HepG2 (cell line): Measurements from ENCODE around the gene YPEL3. TPM values are rescaled to one million over a fixed set of nuclear protein-coding genes. Genes with fewer than 3 reads are reported as not detected.
A peak's percentile ranks its signal among the peaks of the same experiment; 100 is the strongest.

Source experiments
- EZH2 ChIP-seq: conservative IDR thresholded peaks from 2 replicates; pipeline ENCODE4 v1.6.1; 2012; ENCODE audit warnings: mild to moderate bottlenecking, low read depth, low read length, moderate library complexity
- KDM4B ChIP-seq: sonication (generic); formaldehyde crosslinking; IDR thresholded peaks from 2 replicates; pipeline ENCODE4 v1.4.0; 2020; ENCODE audit warnings: missing genetic modification reagents
- MED13 ChIP-seq: sonication (generic); formaldehyde crosslinking; IDR thresholded peaks from 2 replicates; pipeline ENCODE4 v1.5.0; 2020; ENCODE audit warnings: missing genetic modification reagents
- NCOA2 ChIP-seq: sonication (generic); formaldehyde crosslinking; IDR thresholded peaks from 2 replicates; pipeline ENCODE4 v1.8.0; 2022; ENCODE audit warnings: inconsistent platforms
- SOX13 ChIP-seq, 3 experiments: fragments of 450-650 bp in 1 of 3; sonication (generic) in 1 of 3; formaldehyde crosslinking in 1 of 3; IDR thresholded peaks in 2 of 3; conservative IDR thresholded peaks in 1 of 3; 2 replicates each; pipeline versions ENCODE4 v1.5.0 to v1.6.1; 2016 to 2020; ENCODE audit warnings: antibody characterized with exemption in 1 of 3, mild to moderate bottlenecking in 1 of 3, missing compliant biosample characterization in 1 of 3, missing genetic modification reagents in 1 of 3, moderate library complexity in 1 of 3
- TBX3 ChIP-seq: fragments of 450-650 bp; IDR thresholded peaks from 2 replicates; pipeline ENCODE4 v1.6.1; 2017; ENCODE audit warnings: antibody characterized with exemption, mild to moderate bottlenecking, inconsistent platforms, borderline replicate concordance
- ZNF251 ChIP-seq: sonication (generic); formaldehyde crosslinking; IDR thresholded peaks from 2 replicates; pipeline ENCODE4 v1.9.0; 2021; ENCODE audit warnings: mild to moderate bottlenecking, missing genetic modification reagents
- ZNF33A ChIP-seq: sonication (generic); formaldehyde crosslinking; IDR thresholded peaks from 2 replicates; pipeline ENCODE4 v1.5.1; 2020; ENCODE audit warnings: missing genetic modification reagents, mild to moderate bottlenecking, moderate library complexity, borderline replicate concordance
- ZNF674 ChIP-seq: sonication (generic); formaldehyde crosslinking; IDR thresholded peaks from 2 replicates; pipeline ENCODE4 v1.5.0; 2020; ENCODE audit warnings: low read depth, mild to moderate bottlenecking, missing genetic modification reagents
- ZNF891 ChIP-seq: sonication (generic); formaldehyde crosslinking; IDR thresholded peaks from 2 replicates; pipeline ENCODE4 v1.5.0; 2020; ENCODE audit warnings: mild to moderate bottlenecking, missing genetic modification reagents
- polyA plus RNA-seq, 8 experiments: library from polyadenylated mRNA; depleted of rRNA in 3 of 8; stranded (reverse) in 7 of 8; unstranded in 1 of 8; fragments of >200 nt; fragmentation: Illumina TruSeq in 4 of 8; extraction: Trizol in 4 of 8; gene quantifications; 2 replicates each; pipeline versions ENCODE4 v1.2.1 to v1.2.3, GENCODE V29; 2011 to 2016; ENCODE audit warnings: low read depth in 4 of 8, missing spikeins in 1 of 8, mixed read lengths in 1 of 8; ENCODE audit not compliant: insufficient read depth in 1 of 8
- total RNA-seq, 5 experiments: library from RNA; depleted of rRNA; stranded (reverse); fragments of >200 nt; fragmentation: Illumina TruSeq; extraction: Trizol; gene quantifications; 2 replicates each; pipeline ENCODE4 v1.2.3, GENCODE V29; 2016; ENCODE audit warnings: low read depth in 1 of 5
- TF ChIP-seq, protein P1 (sequence below): sonication (generic); formaldehyde crosslinking; IDR thresholded peaks from 2 replicates; pipeline ENCODE4 v1.5.0; 2020; ENCODE audit warnings: mild to moderate bottlenecking, missing genetic modification reagents, borderline replicate concordance
- TF ChIP-seq, protein P2 (sequence below): sonication (generic); formaldehyde crosslinking; IDR thresholded peaks from 2 replicates; pipeline ENCODE4 v1.8.1; 2023; ENCODE audit warnings: mild to moderate bottlenecking, missing genetic modification reagents, borderline replicate concordance
- TF ChIP-seq, protein P3 (sequence below): sonication (generic); formaldehyde crosslinking; IDR thresholded peaks from 2 replicates; pipeline ENCODE4 v1.5.0; 2020; ENCODE audit warnings: mild to moderate bottlenecking, missing genetic modification reagents
- TF ChIP-seq, protein P4 (sequence below): sonication (generic); formaldehyde crosslinking; IDR thresholded peaks from 2 replicates; pipeline ENCODE4 v1.4.0; 2020; ENCODE audit warnings: mild to moderate bottlenecking, missing genetic modification reagents
- TF ChIP-seq, protein P5 (sequence below): sonication (generic); formaldehyde crosslinking; IDR thresholded peaks from 2 replicates; pipeline ENCODE4 v1.4.0; 2020; ENCODE audit warnings: missing genetic modification reagents, borderline replicate concordance

YPEL3 gene
- total and polyA plus RNA-seq, 2 of the 13 experiments (the other 11 are each of a cell fraction or from before 2014, with no cell fraction given): 5.4 to 47.0 TPM

DNA sequence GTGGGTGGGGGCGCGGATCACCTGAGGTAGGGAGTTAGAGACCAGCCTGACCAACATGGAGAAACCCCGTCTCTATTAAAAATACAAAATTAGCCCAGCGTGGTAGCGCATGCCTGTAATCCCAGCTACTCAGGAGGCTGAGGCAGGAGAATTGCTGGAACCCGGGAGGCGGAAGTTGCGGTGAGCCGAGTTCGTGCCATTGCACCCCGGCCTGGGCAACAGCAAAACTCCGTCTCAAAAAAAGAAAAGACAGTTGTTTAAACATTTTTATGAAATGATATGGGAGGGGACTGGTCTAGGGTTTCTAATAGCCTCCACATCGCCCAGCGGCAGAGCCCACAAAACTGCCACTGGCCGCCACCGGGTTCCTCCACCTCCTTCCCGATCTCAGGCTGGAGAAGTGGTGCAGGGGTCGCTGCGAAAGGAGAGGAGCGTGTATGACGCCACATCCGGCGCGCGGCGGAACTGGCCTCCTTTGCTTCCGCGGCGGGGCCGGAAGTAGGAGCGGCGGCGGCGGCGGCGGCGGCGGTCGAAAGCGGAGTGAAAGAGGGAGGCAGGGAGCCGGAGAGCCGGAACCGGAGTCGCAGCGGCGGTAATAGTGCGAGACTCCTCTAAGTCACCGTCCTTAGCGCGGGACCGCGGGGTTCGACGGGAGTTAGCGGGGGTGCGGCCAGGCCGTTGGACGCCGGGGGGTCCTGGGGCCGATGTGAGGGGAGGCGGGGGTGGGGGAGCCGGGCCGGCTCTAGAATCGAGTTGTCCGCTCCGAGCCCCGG is 20.3 kb downstream of the YPEL3 start, which contains the start of gene PPP4C (continued):
- TF ChIP-seq, protein P1, sequence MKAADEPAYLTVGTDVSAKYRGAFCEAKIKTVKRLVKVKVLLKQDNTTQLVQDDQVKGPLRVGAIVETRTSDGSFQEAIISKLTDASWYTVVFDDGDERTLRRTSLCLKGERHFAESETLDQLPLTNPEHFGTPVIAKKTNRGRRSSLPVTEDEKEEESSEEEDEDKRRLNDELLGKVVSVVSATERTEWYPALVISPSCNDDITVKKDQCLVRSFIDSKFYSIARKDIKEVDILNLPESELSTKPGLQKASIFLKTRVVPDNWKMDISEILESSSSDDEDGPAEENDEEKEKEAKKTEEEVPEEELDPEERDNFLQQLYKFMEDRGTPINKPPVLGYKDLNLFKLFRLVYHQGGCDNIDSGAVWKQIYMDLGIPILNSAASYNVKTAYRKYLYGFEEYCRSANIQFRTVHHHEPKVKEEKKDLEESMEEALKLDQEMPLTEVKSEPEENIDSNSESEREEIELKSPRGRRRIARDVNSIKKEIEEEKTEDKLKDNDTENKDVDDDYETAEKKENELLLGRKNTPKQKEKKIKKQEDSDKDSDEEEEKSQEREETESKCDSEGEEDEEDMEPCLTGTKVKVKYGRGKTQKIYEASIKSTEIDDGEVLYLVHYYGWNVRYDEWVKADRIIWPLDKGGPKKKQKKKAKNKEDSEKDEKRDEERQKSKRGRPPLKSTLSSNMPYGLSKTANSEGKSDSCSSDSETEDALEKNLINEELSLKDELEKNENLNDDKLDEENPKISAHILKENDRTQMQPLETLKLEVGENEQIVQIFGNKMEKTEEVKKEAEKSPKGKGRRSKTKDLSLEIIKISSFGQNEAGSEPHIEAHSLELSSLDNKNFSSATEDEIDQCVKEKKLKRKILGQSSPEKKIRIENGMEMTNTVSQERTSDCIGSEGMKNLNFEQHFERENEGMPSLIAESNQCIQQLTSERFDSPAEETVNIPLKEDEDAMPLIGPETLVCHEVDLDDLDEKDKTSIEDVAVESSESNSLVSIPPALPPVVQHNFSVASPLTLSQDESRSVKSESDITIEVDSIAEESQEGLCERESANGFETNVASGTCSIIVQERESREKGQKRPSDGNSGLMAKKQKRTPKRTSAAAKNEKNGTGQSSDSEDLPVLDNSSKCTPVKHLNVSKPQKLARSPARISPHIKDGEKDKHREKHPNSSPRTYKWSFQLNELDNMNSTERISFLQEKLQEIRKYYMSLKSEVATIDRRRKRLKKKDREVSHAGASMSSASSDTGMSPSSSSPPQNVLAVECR (CRISPR knock-in tag): peak; percentile 79
- no peak for TF ChIP-seq ZNF251
- TF ChIP-seq MED13 (CRISPR knock-in tag): 0 out of 2 replicates have a peak, but pooled peaks have one; percentile 47
- TF ChIP-seq, protein P2, sequence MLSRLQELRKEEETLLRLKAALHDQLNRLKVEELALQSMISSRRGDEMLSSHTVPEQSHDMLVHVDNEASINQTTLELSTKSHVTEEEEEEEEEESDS (CRISPR knock-in tag): peak; percentile 81; the same call in 1 of the 2 replicates
- TF ChIP-seq NCOA2: no peak
- TF ChIP-seq ZNF674 (CRISPR knock-in tag): peak; percentile 85; the same call in 1 of the 2 replicates
- TF ChIP-seq TBX3: no peak
- TF ChIP-seq, protein P3, sequence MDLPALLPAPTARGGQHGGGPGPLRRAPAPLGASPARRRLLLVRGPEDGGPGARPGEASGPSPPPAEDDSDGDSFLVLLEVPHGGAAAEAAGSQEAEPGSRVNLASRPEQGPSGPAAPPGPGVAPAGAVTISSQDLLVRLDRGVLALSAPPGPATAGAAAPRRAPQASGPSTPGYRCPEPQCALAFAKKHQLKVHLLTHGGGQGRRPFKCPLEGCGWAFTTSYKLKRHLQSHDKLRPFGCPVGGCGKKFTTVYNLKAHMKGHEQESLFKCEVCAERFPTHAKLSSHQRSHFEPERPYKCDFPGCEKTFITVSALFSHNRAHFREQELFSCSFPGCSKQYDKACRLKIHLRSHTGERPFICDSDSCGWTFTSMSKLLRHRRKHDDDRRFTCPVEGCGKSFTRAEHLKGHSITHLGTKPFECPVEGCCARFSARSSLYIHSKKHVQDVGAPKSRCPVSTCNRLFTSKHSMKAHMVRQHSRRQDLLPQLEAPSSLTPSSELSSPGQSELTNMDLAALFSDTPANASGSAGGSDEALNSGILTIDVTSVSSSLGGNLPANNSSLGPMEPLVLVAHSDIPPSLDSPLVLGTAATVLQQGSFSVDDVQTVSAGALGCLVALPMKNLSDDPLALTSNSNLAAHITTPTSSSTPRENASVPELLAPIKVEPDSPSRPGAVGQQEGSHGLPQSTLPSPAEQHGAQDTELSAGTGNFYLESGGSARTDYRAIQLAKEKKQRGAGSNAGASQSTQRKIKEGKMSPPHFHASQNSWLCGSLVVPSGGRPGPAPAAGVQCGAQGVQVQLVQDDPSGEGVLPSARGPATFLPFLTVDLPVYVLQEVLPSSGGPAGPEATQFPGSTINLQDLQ (CRISPR knock-in tag): peak; percentile 68; the same call in 1 of the 2 replicates
- TF ChIP-seq ZNF891 (CRISPR knock-in tag): 0 out of 2 replicates have a peak, but pooled peaks have one; percentile 3
- no peak for TF ChIP-seq SOX13 (IDR thresholded peaks at IDR 0.05)
- TF ChIP-seq SOX13 (CRISPR knock-in tag; conservative IDR thresholded peaks at IDR 0.05 in 1 of 2, IDR thresholded peaks at IDR 0.05 in 1 of 2): 0 out of 4 replicates have a peak, but pooled peaks of 1 of the 2 experiments have one; percentile 26
- peak; percentile 20; the same call in 1 of the 2 replicates for TF ChIP-seq KDM4B
- TF ChIP-seq EZH2: no peak
- TF ChIP-seq, protein P4, sequence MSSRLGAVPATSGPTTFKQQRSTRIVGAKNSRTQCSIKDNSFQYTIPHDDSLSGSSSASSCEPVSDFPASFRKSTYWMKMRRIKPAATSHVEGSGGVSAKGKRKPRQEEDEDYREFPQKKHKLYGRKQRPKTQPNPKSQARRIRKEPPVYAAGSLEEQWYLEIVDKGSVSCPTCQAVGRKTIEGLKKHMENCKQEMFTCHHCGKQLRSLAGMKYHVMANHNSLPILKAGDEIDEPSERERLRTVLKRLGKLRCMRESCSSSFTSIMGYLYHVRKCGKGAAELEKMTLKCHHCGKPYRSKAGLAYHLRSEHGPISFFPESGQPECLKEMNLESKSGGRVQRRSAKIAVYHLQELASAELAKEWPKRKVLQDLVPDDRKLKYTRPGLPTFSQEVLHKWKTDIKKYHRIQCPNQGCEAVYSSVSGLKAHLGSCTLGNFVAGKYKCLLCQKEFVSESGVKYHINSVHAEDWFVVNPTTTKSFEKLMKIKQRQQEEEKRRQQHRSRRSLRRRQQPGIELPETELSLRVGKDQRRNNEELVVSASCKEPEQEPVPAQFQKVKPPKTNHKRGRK: no peak
- TF ChIP-seq ZNF33A (CRISPR knock-in tag): no peak; the same call in 1 of the 2 replicates
- TF ChIP-seq, protein P5, sequence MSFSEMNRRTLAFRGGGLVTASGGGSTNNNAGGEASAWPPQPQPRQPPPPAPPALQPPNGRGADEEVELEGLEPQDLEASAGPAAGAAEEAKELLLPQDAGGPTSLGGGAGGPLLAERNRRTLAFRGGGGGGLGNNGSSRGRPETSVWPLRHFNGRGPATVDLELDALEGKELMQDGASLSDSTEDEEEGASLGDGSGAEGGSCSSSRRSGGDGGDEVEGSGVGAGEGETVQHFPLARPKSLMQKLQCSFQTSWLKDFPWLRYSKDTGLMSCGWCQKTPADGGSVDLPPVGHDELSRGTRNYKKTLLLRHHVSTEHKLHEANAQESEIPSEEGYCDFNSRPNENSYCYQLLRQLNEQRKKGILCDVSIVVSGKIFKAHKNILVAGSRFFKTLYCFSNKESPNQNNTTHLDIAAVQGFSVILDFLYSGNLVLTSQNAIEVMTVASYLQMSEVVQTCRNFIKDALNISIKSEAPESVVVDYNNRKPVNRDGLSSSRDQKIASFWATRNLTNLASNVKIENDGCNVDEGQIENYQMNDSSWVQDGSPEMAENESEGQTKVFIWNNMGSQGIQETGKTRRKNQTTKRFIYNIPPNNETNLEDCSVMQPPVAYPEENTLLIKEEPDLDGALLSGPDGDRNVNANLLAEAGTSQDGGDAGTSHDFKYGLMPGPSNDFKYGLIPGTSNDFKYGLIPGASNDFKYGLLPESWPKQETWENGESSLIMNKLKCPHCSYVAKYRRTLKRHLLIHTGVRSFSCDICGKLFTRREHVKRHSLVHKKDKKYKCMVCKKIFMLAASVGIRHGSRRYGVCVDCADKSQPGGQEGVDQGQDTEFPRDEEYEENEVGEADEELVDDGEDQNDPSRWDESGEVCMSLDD (CRISPR knock-in tag): peak; percentile 5; the same call in 1 of the 2 replicates
